Erythroblast (primary cell): Measurements from ENCODE around the gene SLC1A4.

Source experiments
- GATA1 ChIP-seq: IDR thresholded peaks from 2 replicates; pipeline ENCODE4 v1.6.1; 2011; ENCODE audit warnings: low read depth, mild to moderate bottlenecking, control low read depth, low read length, moderate library complexity
- POLR2A ChIP-seq: IDR thresholded peaks from 2 replicates; pipeline ENCODE4 v1.6.1; 2011; ENCODE audit warnings: mild to moderate bottlenecking, low read length

GRCh38 chr2:64989982-64990614, 899 bp downstream of the SLC1A4 start:
- TF ChIP-seq POLR2A (no peak), GATA1 (no peak)
